CD8-positive, alpha-beta memory T cell (primary cell): ENCODE data around the gene OLFML1. TPM values are rescaled to one million over a fixed set of nuclear protein-coding genes. Genes with fewer than 3 reads are reported as not detected.

Source experiments
- CTCF ChIA-PET: fragments of 350-600 bp; sonication (Branson Sonifier 250); formaldehyde crosslinking; loops from one replicate; lab custom pipeline; 2021; ENCODE audit warnings: antibody characterized with exemption; lab: Charles Lee
- POLR2A ChIA-PET: fragments of 350-600 bp; sonication (Branson Sonifier 250); formaldehyde crosslinking; loops from one replicate; lab custom pipeline; 2021; ENCODE audit warnings: antibody characterized with exemption; lab: Charles Lee
- DNase-seq, 5 donors: peaks; one replicate each; pipeline versions ENCODE4 v3.0.0 to v3.0.0-alpha.2; 2020 to 2022; ENCODE audit warnings: mixed read lengths in 1 of 5
- H3K27ac ChIP-seq: one replicate; pipeline ENCODE4 v1.7.0; 2013; ENCODE audit warnings: low read depth, mild to moderate bottlenecking, low read length, moderate library complexity
- H3K27me3 ChIP-seq: 2 replicates; pipeline ENCODE4 v1.7.0; 2013; ENCODE audit warnings: low read length, mild to moderate bottlenecking; ENCODE audit not compliant: insufficient read depth, poor library complexity, severe bottlenecking
- H3K36me3 ChIP-seq: 2 replicates; pipeline ENCODE4 v1.7.0; 2013; ENCODE audit warnings: mild to moderate bottlenecking, low read length, moderate library complexity; ENCODE audit not compliant: insufficient read depth
- H3K4me1 ChIP-seq: 2 replicates; pipeline ENCODE4 v1.7.0; 2013; ENCODE audit warnings: mild to moderate bottlenecking, low read length, moderate library complexity; ENCODE audit not compliant: insufficient read depth
- H3K4me3 ChIP-seq: 2 replicates; pipeline ENCODE4 v1.7.0; 2013; ENCODE audit warnings: mild to moderate bottlenecking, low read length
- H3K9me3 ChIP-seq: 2 replicates; pipeline ENCODE4 v1.7.0; 2013; ENCODE audit warnings: mild to moderate bottlenecking, low read length
- H3K27ac Mint-ChIP-seq, 8 donors: one replicate each; pipeline ENCODE4 v1.8.0; 2020 to 2021; ENCODE audit warnings: mixed read lengths in 8 of 8, mild to moderate bottlenecking in 6 of 8, inconsistent platforms in 3 of 8, moderate library complexity in 3 of 8
- H3K27me3 Mint-ChIP-seq, 2 donors: one replicate each; pipeline ENCODE4 v1.8.0; 2020 to 2021; ENCODE audit warnings: mixed read lengths in 2 of 2, mild to moderate bottlenecking in 1 of 2, moderate library complexity in 1 of 2
- H3K36me3 Mint-ChIP-seq, 3 donors: one replicate each; pipeline ENCODE4 v1.8.0; 2020 to 2021; ENCODE audit warnings: mixed read lengths in 3 of 3, inconsistent platforms in 1 of 3, mild to moderate bottlenecking in 1 of 3
- H3K4me1 Mint-ChIP-seq, 3 donors: one replicate each; pipeline ENCODE4 v1.8.0; 2020 to 2021; ENCODE audit warnings: mixed read lengths in 3 of 3, inconsistent platforms in 1 of 3, mild to moderate bottlenecking in 1 of 3
- H3K4me3 Mint-ChIP-seq, 7 donors: one replicate each; pipeline ENCODE4 v1.8.0; 2020 to 2021; ENCODE audit warnings: mixed read lengths in 7 of 7, mild to moderate bottlenecking in 6 of 7, moderate library complexity in 4 of 7, inconsistent platforms in 2 of 7
- H3K9me3 Mint-ChIP-seq, 5 donors: one replicate each; pipeline ENCODE4 v1.8.0; 2020 to 2022; ENCODE audit warnings: mixed read lengths in 5 of 5, mild to moderate bottlenecking in 3 of 5, moderate library complexity in 2 of 5, inconsistent platforms in 1 of 5
- polyA plus RNA-seq: library from polyadenylated mRNA; unstranded; fragments of 300-500 nt; fragmentation: Illumina TruSeq; gene quantifications from one replicate; pipeline ENCODE4 v1.2.3, GENCODE V29; 2021
- total RNA-seq, 2 experiments: library from RNA; stranded (reverse); gene quantifications; one replicate each; pipeline ENCODE4 v1.2.3, GENCODE V29; 2021

OLFML1 gene
- total and polyA plus RNA-seq, 3 experiments from 2014 or later, result not detected

- Histone ChIP-seq H3K27ac (no peak overlapping the region), H3K4me3 (no peak overlapping the region), H3K27me3 (no peaks in the 10 kb centered on the region), H3K4me1 (peaks cover 54% of the 10 kb centered on the region), H3K36me3 (no peaks in the 10 kb centered on the region), H3K9me3 (no peaks in the 10 kb centered on the region)
- H3K4me3 Mint-ChIP-seq, result no peak overlapping the region
- peaks cover 0 to 1% (median 0%) of the 10 kb centered on the region in 3 donors for H3K36me3 Mint-ChIP-seq
- H3K4me1 Mint-ChIP-seq, result peaks cover 33 to 65% (median 38%) of the 10 kb centered on the region in 3 donors
- CTCF ChIA-PET, result interaction anchor here (0.6 to 1.2 kb wide), 3 partner anchors 8 to 113 kb away, joined by 3 read pairs; no protein-coding TSS in a partner anchor
- no peak for DNase-seq
- H3K27ac Mint-ChIP-seq, result no peak overlapping the region
- POLR2A ChIA-PET, result no interaction called here
- no peaks in the 10 kb centered on the region for H3K9me3 Mint-ChIP-seq
- H3K27me3 Mint-ChIP-seq, result no peaks in the 10 kb centered on the region
These were observed 44.8 kb downstream of the OLFML1 start for GRCh38 chr11:7530013-7530640.

GRCh38 chr11:7531011-7531410 is 45.7 kb downstream of the OLFML1 start:
- Histone ChIP-seq H3K36me3 (no peaks in the 10 kb centered on the region), H3K4me1 (peaks cover 47% of the 10 kb centered on the region), H3K9me3 (no peaks in the 10 kb centered on the region), H3K27ac (no peak overlapping the region), H3K27me3 (no peaks in the 10 kb centered on the region), H3K4me3 (no peak overlapping the region)
- Mint-ChIP-seq H3K36me3 (peaks cover 0 to 1% (median 0%) of the 10 kb centered on the region in 3 donors), H3K27me3 (peaks cover 0 to 4% of the 10 kb centered on the region in 2 donors), H3K4me1 (peaks cover 34 to 63% (median 34%) of the 10 kb centered on the region in 3 donors), H3K27ac (peak overlapping the region in 1 of 8 donors; percentile 56), H3K4me3 (peak overlapping the region in 1 of 7 donors; percentile 9), H3K9me3 (no peaks in the 10 kb centered on the region)
- ChIA-PET CTCF (interaction anchor here (1.2 kb wide), 2 partner anchors 7 to 18 kb away, joined by 3 read pairs; no protein-coding TSS in a partner anchor), POLR2A (no interaction called here)
- no peak for DNase-seq

- Histone ChIP-seq H3K27ac (no peak overlapping the region), H3K9me3 (no peaks in the 10 kb centered on the region), H3K27me3 (no peaks in the 10 kb centered on the region), H3K4me3 (no peak overlapping the region), H3K4me1 (peaks cover 34% of the 10 kb centered on the region), H3K36me3 (no peaks in the 10 kb centered on the region)
- H3K36me3 Mint-ChIP-seq, result peaks cover 0 to 1% (median 0%) of the 10 kb centered on the region in 3 donors
- DNase-seq, result no peak
- H3K27me3 Mint-ChIP-seq, result peaks cover 2 to 4% of the 10 kb centered on the region in 2 donors
- no peaks in the 10 kb centered on the region for H3K9me3 Mint-ChIP-seq
- H3K4me3 Mint-ChIP-seq, result no peak overlapping the region
- CTCF ChIA-PET, result no interaction called here
- no peak overlapping the region for H3K27ac Mint-ChIP-seq
- peaks cover 32 to 61% (median 36%) of the 10 kb centered on the region in 3 donors for H3K4me1 Mint-ChIP-seq
- POLR2A ChIA-PET, result no interaction called here
These were observed 47.3 kb downstream of the OLFML1 start for GRCh38 chr11:7532405-7533145.

GRCh38 chr11:7533199-7534041 is 48.1 kb downstream of the OLFML1 start:
- H3K27ac Mint-ChIP-seq, result peak overlapping the region in 1 of 8 donors; percentile 24
- H3K27ac ChIP-seq, result no peak overlapping the region
- H3K4me1 Mint-ChIP-seq, result peaks cover 32 to 61% (median 36%) of the 10 kb centered on the region in 3 donors
- ChIA-PET POLR2A (no interaction called here), CTCF (interaction anchor here (0.7 kb wide), 1 partner anchor 12 kb away, joined by 3 read pairs; no protein-coding TSS in a partner anchor)
- peaks cover 34% of the 10 kb centered on the region for H3K4me1 ChIP-seq
- H3K36me3 ChIP-seq, result no peaks in the 10 kb centered on the region
- no peak overlapping the region for H3K4me3 ChIP-seq
- H3K4me3 Mint-ChIP-seq, result no peak overlapping the region
- H3K27me3 Mint-ChIP-seq, result peaks cover 4 to 5% of the 10 kb centered on the region in 2 donors
- peaks cover 0 to 1% (median 0%) of the 10 kb centered on the region in 3 donors for H3K36me3 Mint-ChIP-seq
- H3K27me3 ChIP-seq, result no peaks in the 10 kb centered on the region
- DNase-seq, result no peak
- H3K9me3 Mint-ChIP-seq, result no peaks in the 10 kb centered on the region
- no peaks in the 10 kb centered on the region for H3K9me3 ChIP-seq

- Mint-ChIP-seq H3K36me3 (peaks cover 0 to 1% (median 0%) of the 10 kb centered on the region in 3 donors), H3K27me3 (peaks cover 4 to 5% of the 10 kb centered on the region in 2 donors), H3K9me3 (no peaks in the 10 kb centered on the region), H3K4me3 (no peak overlapping the region), H3K27ac (no peak overlapping the region), H3K4me1 (peaks cover 26 to 61% (median 37%) of the 10 kb centered on the region in 3 donors)
- DNase-seq, result no peak
- Histone ChIP-seq H3K4me1 (peaks cover 34% of the 10 kb centered on the region), H3K27me3 (no peaks in the 10 kb centered on the region), H3K36me3 (no peaks in the 10 kb centered on the region), H3K4me3 (no peak overlapping the region), H3K9me3 (no peaks in the 10 kb centered on the region), H3K27ac (no peak overlapping the region)
- ChIA-PET POLR2A (no interaction called here), CTCF (interaction anchor here (0.7 kb wide), 1 partner anchor 13 kb away, joined by 3 read pairs; no protein-coding TSS in a partner anchor)
These were observed 48.7 kb downstream of the OLFML1 start for GRCh38 chr11:7534042-7534378.

- Histone ChIP-seq H3K4me1 (peaks cover 22% of the 10 kb centered on the region), H3K27ac (no peak overlapping the region), H3K4me3 (no peak overlapping the region), H3K36me3 (no peaks in the 10 kb centered on the region), H3K27me3 (no peaks in the 10 kb centered on the region), H3K9me3 (no peaks in the 10 kb centered on the region)
- H3K27ac Mint-ChIP-seq, result peak overlapping the region in 2 of 8 donors; percentile 47 to 61
- ChIA-PET CTCF (no interaction called here), POLR2A (no interaction called here)
- peaks cover 0 to 1% (median 0%) of the 10 kb centered on the region in 3 donors for H3K36me3 Mint-ChIP-seq
- H3K27me3 Mint-ChIP-seq, result peaks cover 4 to 5% of the 10 kb centered on the region in 2 donors
- no peak overlapping the region for H3K4me3 Mint-ChIP-seq
- no peaks in the 10 kb centered on the region for H3K9me3 Mint-ChIP-seq
- DNase-seq, result no peak
- H3K4me1 Mint-ChIP-seq, result peaks cover 23 to 51% (median 43%) of the 10 kb centered on the region in 3 donors
These were observed 50.8 kb downstream of the OLFML1 start for GRCh38 chr11:7536100-7536499.

- no peaks in the 10 kb centered on the region for H3K9me3 ChIP-seq
- H3K27me3 ChIP-seq, result no peaks in the 10 kb centered on the region
- POLR2A ChIA-PET, result no interaction called here
- H3K36me3 ChIP-seq, result no peaks in the 10 kb centered on the region
- H3K36me3 Mint-ChIP-seq, result no peaks in the 10 kb centered on the region
- no peak for DNase-seq
- H3K27ac ChIP-seq, result no peak overlapping the region
- no peaks in the 10 kb centered on the region for H3K9me3 Mint-ChIP-seq
- H3K4me1 Mint-ChIP-seq, result peaks cover 23 to 47% (median 43%) of the 10 kb centered on the region in 3 donors
- peaks cover 5 to 9% of the 10 kb centered on the region in 2 donors for H3K27me3 Mint-ChIP-seq
- no peak overlapping the region for H3K4me3 ChIP-seq
- peak overlapping the region in 3 of 8 donors; percentile 5 to 77 (median 11) for H3K27ac Mint-ChIP-seq
- H3K4me1 ChIP-seq, result peaks cover 19% of the 10 kb centered on the region
- H3K4me3 Mint-ChIP-seq, result no peak overlapping the region
- CTCF ChIA-PET, result interaction anchor here (2.9 kb wide), 1 partner anchor 24 kb away, joined by 13 read pairs; the partner anchor contains the start of gene PPFIBP2
These were observed 52.0 kb downstream of the OLFML1 start for GRCh38 chr11:7537265-7537664.
